GM18861 (cell line): ENCODE measurements around the gene TCEAL5.
"Not testable (repeated sequence)": the region's sequence is repeated elsewhere in the genome, so short reads cannot be mapped to it uniquely, and the experiment has no call there.

Experiments used
- ATAC-seq: cut with Tn5 transposase; IDR thresholded peaks from one replicate; pipeline ENCODE4 v1.9.1; 2021; ENCODE audit not compliant: unreplicated experiment

The TCEAL5 gene

GRCh38 chrX:103234869-103235268 lies 41.7 kb downstream of the TCEAL5 start:
- ATAC-seq: no peak

- ATAC-seq: no peak
These were observed 43.3 kb downstream of the TCEAL5 start for GRCh38 chrX:103233263-103233662.

DNA sequence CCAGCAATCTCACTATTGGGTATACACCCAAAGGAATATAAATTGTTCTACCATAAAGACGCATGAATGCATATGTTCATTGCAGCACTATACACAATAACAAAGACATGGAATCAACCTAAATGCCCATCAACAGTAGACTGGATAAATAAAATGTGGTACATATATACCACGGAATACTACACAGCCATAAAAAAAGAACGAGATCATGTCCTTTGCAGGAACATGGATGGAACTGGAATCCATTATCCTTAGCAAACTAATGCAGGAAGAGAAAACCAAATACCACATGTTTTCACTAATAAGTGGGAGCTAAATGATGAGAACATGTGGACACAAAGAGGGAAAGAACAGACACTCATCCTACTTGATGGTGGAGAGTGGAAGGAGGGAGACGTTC lies 50.6 kb downstream of the TCEAL5 start:
- not testable (repeated sequence) for ATAC-seq
